Measurements from ENCODE around the gene NPY4R2.
"Not testable (repeated sequence)": the region's sequence is repeated elsewhere in the genome, so short reads cannot be mapped to it uniquely, and the experiment has no call there.

Gene NPY4R2

DNA sequence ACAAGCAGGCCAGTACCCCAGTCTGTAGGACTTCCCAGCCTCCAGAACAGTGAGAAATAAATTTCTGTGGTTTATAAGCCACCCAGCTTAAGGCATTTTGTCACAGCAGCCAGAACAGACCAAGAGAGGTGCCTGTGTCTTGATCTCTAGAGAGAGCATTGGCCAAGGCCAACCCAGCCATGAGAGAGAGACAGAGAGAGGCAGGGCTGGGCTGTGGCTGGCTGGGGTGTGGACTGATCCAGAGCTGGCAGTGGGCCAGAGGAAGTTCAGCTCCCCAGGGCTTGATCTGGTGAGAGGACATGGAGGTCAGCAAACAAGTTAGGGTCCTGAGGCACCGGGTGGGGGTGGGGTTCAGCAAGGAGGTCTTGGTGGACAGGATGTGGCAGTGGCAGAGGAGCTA lies 14.4 kb downstream of the NPY4R2 start:
- DNase-seq (ENCODE audit: low read depth in 2 of 2) = not testable (repeated sequence)

DNA sequence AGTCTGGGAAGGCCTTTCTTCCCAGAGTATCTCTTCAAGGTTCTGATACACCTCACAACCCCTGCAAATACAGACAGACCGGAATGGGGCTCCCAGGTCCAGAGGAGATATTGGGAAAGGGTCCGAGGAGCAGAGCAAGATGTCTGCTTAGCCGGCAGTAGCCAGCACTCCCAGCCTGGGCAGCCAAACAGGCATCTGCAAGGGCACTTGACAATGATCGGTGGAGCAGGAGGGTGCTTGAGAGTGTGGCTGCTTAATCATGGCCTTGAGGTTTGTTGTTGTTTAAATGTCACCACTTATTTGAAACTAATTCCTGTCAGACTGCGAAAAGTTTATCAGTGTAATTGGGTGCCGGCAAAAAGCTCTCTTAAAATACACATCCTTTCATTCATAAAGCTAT lies 15.0 kb downstream of the NPY4R2 start:
- DNase-seq (ENCODE audit: low read depth in 2 of 2) = not testable (repeated sequence)

DNA sequence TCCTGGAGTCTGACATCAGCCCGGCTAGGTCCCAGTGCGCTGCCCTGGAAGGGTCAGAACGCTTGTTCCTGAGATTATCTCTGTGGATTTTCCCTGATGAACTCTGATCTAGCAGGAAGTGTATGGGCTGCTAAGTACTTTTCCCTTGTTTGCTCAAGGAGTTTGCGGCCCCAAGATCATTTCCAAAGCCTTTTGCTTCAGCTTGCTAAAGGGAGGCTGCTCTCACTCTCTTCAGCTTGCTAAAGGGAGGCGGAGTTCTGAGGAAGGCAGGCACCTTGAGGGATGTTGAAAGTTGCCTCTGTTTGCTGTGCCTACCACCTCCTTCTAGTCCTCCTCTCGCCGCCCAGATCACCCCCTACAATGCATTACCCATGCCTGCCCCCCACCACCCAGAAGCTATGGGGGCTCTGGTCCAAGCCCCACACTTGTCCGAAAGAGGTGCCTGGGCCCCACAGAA lies 18.3 kb downstream of the NPY4R2 start:
- DNase-seq (ENCODE audit: low read depth in 2 of 2) = not testable (repeated sequence)

DNA sequence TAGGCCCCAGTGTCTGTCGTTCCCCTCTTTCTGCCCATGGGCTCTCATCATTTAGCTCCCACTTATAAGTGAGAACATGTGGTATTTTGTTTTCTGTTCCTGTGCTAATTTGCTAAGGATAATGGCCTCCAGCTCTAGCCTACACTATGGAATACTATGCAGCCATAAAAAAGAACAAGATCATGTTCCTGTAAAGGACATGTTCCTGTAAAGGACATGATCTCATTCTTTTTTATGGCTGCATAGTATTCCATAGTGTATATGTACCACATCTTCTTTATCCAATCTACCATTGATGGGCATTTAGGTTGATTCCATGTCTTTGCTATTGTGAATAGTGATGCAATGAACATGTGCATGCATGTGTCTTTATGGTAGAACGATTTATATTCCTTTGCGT lies 19.2 kb downstream of the NPY4R2 start:
- DNase-seq (ENCODE audit: low read depth in 2 of 2) = not testable (repeated sequence)

- DNase-seq (ENCODE audit: low read depth in 2 of 2) = not testable (repeated sequence)
These were observed 22.4 kb downstream of the NPY4R2 start for GRCh38 chr10:47940821-47941220.

DNA sequence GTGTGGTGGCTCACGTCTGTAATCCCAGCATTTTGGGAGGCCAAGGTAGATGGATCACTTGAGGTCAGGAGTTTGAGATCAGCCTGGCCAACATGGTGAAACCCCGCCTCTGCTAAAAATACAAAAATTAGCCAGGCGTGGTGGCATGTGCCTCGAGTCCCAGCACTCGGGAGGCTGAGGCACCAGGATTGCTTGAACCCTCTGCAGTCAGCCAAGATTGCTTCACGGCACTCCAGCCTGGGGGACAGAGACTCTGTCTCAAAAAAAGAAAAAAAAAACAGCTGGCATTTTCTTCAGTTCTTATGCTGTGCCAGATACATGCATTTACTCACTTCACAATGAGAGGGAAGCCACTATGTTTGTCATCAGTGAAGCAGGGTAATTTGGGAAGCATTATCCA lies 22.9 kb downstream of the NPY4R2 start:
- not testable (repeated sequence) for DNase-seq (ENCODE audit: low read depth in 2 of 2)

DNA sequence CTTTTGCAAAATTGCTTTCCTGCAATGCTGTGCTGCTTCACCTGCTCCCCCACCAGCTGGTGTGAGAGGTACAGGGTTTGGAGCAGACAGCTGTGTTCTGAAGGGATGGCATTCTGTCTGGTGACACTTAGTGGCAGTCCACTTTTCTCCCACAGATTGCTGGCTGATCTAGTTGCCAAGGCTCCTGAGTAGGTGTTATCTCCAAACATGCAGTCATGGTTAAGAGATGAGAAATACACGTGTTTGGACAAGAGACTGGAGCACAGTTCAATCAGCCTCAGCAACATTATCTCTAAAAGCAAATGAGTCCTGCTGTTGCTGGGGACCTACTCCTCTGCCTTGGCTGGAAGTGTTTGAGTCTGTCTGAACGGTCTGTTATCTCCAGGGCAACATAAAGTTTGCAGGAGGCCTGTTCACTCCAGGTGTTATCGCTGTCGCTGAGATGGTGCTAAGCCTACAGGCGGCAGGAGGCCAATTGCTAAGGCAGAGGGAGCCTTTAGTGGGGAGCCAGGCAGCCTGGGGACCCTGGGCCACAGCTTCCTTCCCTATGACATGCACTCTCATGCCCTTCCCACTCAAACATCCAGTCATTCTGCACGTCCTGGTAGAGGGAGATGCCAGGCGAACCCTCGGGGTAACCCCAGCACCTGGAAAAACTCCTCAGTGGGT lies 24.0 kb downstream of the NPY4R2 start:
- DNase-seq (ENCODE audit: low read depth in 2 of 2) = not testable (repeated sequence)

- DNase-seq (ENCODE audit: low read depth in 2 of 2) = not testable (repeated sequence)
These were observed 24.9 kb downstream of the NPY4R2 start for GRCh38 chr10:47943328-47943727.

- DNase-seq (ENCODE audit: low read depth in 2 of 2) = not testable (repeated sequence)
These were observed 29.0 kb downstream of the NPY4R2 start for GRCh38 chr10:47947424-47947823.

DNA sequence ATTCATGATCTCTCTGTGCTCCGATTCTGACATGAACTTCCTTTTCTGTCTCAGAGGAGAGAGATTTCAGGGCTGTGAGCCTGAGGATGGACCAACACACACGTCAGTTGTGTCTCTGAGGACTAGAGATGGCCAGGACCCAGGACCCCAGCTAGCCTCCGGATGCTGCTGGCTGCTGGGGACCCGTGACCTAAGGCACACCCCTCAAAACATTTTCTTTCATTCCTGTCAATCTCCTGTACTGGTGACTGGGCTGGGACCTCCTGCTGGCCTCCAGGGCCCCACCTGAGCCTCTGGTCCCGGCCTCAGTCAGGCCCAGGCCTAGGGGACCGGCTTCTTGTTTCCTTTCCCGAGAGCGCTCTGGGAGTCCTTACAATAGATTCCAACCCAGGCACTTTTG lies 38.7 kb downstream of the NPY4R2 start:
- not testable (repeated sequence) for DNase-seq (ENCODE audit: low read depth in 2 of 2)

- not testable (repeated sequence) for DNase-seq (ENCODE audit: low read depth in 2 of 2)
These were observed 41.2 kb downstream of the NPY4R2 start for GRCh38 chr10:47959677-47960076.

GRCh38 chr10:47960699-47961098 lies 42.2 kb downstream of the NPY4R2 start:
- DNase-seq (ENCODE audit: low read depth in 2 of 2) = not testable (repeated sequence)

DNA sequence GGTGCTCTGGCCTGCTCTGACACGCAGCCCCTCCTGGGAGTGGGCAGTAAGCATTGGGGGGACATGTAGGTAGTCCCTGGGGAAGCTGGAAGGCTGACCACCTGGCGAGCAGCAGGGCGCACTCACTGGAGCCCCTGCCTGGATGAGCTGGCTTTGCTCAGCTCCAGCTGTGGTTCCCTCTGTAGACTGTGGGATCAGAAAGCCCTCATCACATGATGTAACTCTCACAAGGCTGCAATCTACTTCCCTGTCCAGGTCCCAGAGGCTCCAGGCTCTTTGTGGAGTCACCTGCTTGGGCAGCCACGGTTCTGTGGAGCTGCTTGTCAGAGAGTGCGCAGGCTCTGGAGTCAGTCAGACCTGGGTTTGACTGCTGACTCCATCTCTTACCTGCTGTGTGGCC lies 44.3 kb downstream of the NPY4R2 start:
- DNase-seq (ENCODE audit: low read depth in 2 of 2) = not testable (repeated sequence)

GRCh38 chr10:47964280-47965063 lies 46.0 kb downstream of the NPY4R2 start:
- DNase-seq (ENCODE audit: low read depth in 2 of 2) = not testable (repeated sequence)

GRCh38 chr10:47968988-47969387 lies 50.5 kb downstream of the NPY4R2 start:
- DNase-seq (ENCODE audit: low read depth in 2 of 2) = not testable (repeated sequence)

DNA sequence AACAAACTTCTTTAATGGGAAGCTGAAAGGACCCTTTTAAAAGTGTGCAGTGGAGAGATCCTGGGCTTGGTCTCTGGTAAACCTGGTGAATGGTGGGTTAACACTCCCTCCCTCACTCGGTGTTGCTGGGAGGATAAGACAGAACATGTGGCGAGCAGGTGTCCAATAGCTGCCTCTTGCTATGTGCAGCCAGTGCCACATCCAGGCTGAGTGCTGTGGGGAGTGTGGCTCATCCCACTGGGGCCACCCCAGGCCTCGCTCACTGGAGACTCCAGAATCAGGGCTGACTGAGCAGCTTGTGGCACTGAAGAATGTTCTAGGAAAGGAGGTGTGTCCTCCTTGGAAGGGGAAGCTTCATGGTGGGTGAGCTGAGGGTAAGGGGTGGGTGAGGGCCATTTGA lies 51.6 kb downstream of the NPY4R2 start:
- DNase-seq (ENCODE audit: low read depth in 2 of 2) = not testable (repeated sequence)

DNA sequence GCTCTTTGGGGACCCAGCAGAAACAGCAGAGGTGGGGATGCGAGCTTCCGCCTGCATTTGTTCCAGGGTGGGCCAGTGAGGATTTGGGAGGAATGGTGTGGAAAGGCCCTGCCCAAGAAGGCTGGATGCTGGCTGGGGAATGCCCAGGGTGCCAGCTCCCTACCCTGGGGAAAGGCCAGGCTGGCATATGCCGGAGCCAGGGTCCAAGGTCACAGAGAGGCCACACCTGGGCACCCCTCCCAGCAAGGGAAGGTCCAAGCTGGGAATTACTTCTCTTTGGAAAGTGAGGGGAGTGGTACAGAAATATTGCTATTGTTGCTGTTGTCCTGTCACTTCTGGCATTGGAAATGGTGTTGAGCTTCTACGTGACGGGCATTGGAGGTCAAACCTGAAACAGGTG lies 53.1 kb downstream of the NPY4R2 start:
- DNase-seq (ENCODE audit: low read depth in 2 of 2) = not testable (repeated sequence)

- not testable (repeated sequence) for DNase-seq (ENCODE audit: low read depth in 2 of 2)
These were observed 53.6 kb downstream of the NPY4R2 start for GRCh38 chr10:47972077-47972476.

All from stimulated activated CD8-positive, alpha-beta memory T cell treated with anti-CD3 and anti-CD28 coated beads, Interleukin-2, amount 100 ng/mL, for 1 hour (primary cell).